HepG2 (cell line): ENCODE measurements around the gene LEPROT.

Experiments used
- CBFB ChIP-seq: sonication (generic); formaldehyde crosslinking; IDR thresholded peaks from 2 replicates; pipeline ENCODE4 v1.4.0; 2020; ENCODE audit warnings: missing genetic modification reagents
- CTCF ChIP-seq: sonication (generic); formaldehyde crosslinking; IDR thresholded peaks from 2 replicates; pipeline ENCODE4 v1.5.0; 2020; ENCODE audit warnings: mild to moderate bottlenecking, missing genetic modification reagents, moderate library complexity
- ELF4 ChIP-seq: sonication (generic); formaldehyde crosslinking; IDR thresholded peaks from 2 replicates; pipeline ENCODE4 v1.5.0; 2020; ENCODE audit warnings: missing genetic modification reagents, mild to moderate bottlenecking, moderate library complexity, borderline replicate concordance
- MAX ChIP-seq: IDR thresholded peaks from 2 replicates; pipeline ENCODE4 v1.6.1; 2012; ENCODE audit warnings: inconsistent platforms

GRCh38 chr1:65387821-65388220, 32.6 kb upstream of the LEPROT start:
- no peak for TF ChIP-seq ELF4
- no peak for TF ChIP-seq CBFB (CRISPR knock-in tag)
- no peak for TF ChIP-seq CTCF (CRISPR knock-in tag)
- TF ChIP-seq MAX, result no peak
